B cell (primary cell): Measurements from ENCODE around the gene RBM22. TPM values are rescaled to one million over a fixed set of nuclear protein-coding genes. Genes with fewer than 3 reads are reported as not detected.

Experiments
- ATAC-seq: fragments of 200-7000 bp; cut with Tn5 transposase; one replicate; pipeline ENCODE4 v1.10.0; 2021; ENCODE audit warnings: low read depth, mild to moderate bottlenecking, moderate number of reproducible peaks, moderate library complexity
- CTCF ChIA-PET: fragments of 350-600 bp; sonication (Branson Sonifier 250); formaldehyde crosslinking; loops from one replicate; lab custom pipeline; 2021; ENCODE audit warnings: antibody characterized with exemption, inconsistent platforms; lab: Charles Lee
- POLR2A ChIA-PET: fragments of 350-600 bp; sonication (Branson Sonifier 250); formaldehyde crosslinking; loops from one replicate; lab custom pipeline; 2021; ENCODE audit warnings: antibody characterized with exemption; lab: Charles Lee
- DNase-seq: peaks from one replicate; pipeline ENCODE4 v3.0.0; 2013
- H2AFZ ChIP-seq: 2 replicates; pipeline ENCODE4 v1.6.1; 2012; ENCODE audit warnings: mild to moderate bottlenecking, low read depth, low read length; ENCODE audit not compliant: insufficient read depth, poor library complexity, severe bottlenecking
- H3K27ac ChIP-seq, 2 donors: 1 replicate in 1 of 2; 2 replicates in 1 of 2; pipeline ENCODE4 v1.5.1; 2012 to 2013; ENCODE audit warnings: low read length in 2 of 2, mild to moderate bottlenecking in 2 of 2, moderate library complexity in 1 of 2
- H3K27me3 ChIP-seq, 4 experiments: fragments of 200-600 bp in 1 of 4; sonication (generic) in 1 of 4; replicated peaks in 1 of 4; 1 replicate in 2 of 4; 2 replicates in 2 of 4; pipeline versions ENCODE4 v1.6.1 to v1.7.0; 2013 to 2016; ENCODE audit warnings: low read length in 3 of 4, mild to moderate bottlenecking in 2 of 4, mixed read lengths in 1 of 4, moderate library complexity in 1 of 4; ENCODE audit not compliant: insufficient read depth in 4 of 4, control insufficient read depth in 3 of 4; ENCODE audit errors: control extremely low read depth in 1 of 4
- H3K36me3 ChIP-seq, 2 experiments: replicated peaks in 1 of 2; 1 replicate in 1 of 2; 2 replicates in 1 of 2; pipeline versions ENCODE4 v1.6.1 to v1.7.1; 2013; ENCODE audit warnings: low read length in 1 of 2; ENCODE audit not compliant: insufficient read depth in 2 of 2, control insufficient read depth in 1 of 2; ENCODE audit errors: control extremely low read depth in 1 of 2, extremely low read depth in 1 of 2
- H3K4me1 ChIP-seq, 2 donors: fragments of 200-600 bp in 1 of 2; sonication (generic) in 1 of 2; 1 replicate in 1 of 2; 2 replicates in 1 of 2; pipeline versions ENCODE4 v1.5.1 to v1.6.1; 2013 to 2017; ENCODE audit warnings: low read length in 2 of 2; ENCODE audit not compliant: control insufficient read depth in 2 of 2, insufficient read depth in 2 of 2
- H3K4me2 ChIP-seq: replicated peaks from 2 replicates; pipeline ENCODE3; 2012; ENCODE audit warnings: mild to moderate bottlenecking, low read depth, low read length; ENCODE audit not compliant: poor library complexity, severe bottlenecking
- H3K4me3 ChIP-seq, 5 experiments: fragments of 200-600 bp in 1 of 5; sonication (generic) in 1 of 5; 1 replicate in 3 of 5; 2 replicates in 2 of 5; pipeline versions ENCODE4 v1.5.1 to v1.7.0; 2011 to 2016; ENCODE audit warnings: low read length in 4 of 5, mild to moderate bottlenecking in 4 of 5, low read depth in 2 of 5, control low read depth in 1 of 5, moderate library complexity in 1 of 5; ENCODE audit not compliant: insufficient read depth in 1 of 5; ENCODE audit errors: control extremely low read depth in 1 of 5, extremely low read depth in 1 of 5
- H3K79me2 ChIP-seq: fragments of 200-600 bp; sonication (generic); one replicate; pipeline ENCODE4 v1.6.0; 2016; ENCODE audit warnings: low read length; ENCODE audit not compliant: control insufficient read depth, insufficient read depth
- H3K9ac ChIP-seq: fragments of 200-600 bp; sonication (generic); 2 replicates; pipeline ENCODE4 v1.6.1; 2017; ENCODE audit warnings: mild to moderate bottlenecking, low read length, moderate library complexity
- H3K9me3 ChIP-seq, 3 donors: one replicate each; pipeline versions ENCODE4 v1.6.1 to v1.7.1; 2013; ENCODE audit warnings: low read length in 2 of 3; ENCODE audit not compliant: control insufficient read depth in 2 of 3, insufficient read depth in 1 of 3; ENCODE audit errors: control extremely low read depth in 1 of 3
- H4K20me1 ChIP-seq: 2 replicates; pipeline ENCODE4 v1.6.0; 2012; ENCODE audit warnings: mild to moderate bottlenecking, low read length; ENCODE audit not compliant: insufficient read depth, control insufficient read depth, poor library complexity, severe bottlenecking
- H3K27ac Mint-ChIP-seq: one replicate; pipeline ENCODE4 v1.8.0; 2021; ENCODE audit warnings: mixed read lengths
- H3K27me3 Mint-ChIP-seq: one replicate; pipeline ENCODE4 v1.8.0; 2021; ENCODE audit warnings: mixed read lengths
- H3K4me1 Mint-ChIP-seq: one replicate; pipeline ENCODE4 v1.8.0; 2021; ENCODE audit warnings: mixed read lengths
- H3K4me3 Mint-ChIP-seq: one replicate; pipeline ENCODE4 v1.8.0; 2021; ENCODE audit warnings: mixed read lengths
- H3K9me3 Mint-ChIP-seq: one replicate; pipeline ENCODE4 v1.8.0; 2022; ENCODE audit warnings: mixed read lengths; ENCODE audit not compliant: insufficient read depth
- CTCF ChIP-seq: fragments of 200-600 bp; IDR thresholded peaks from one replicate; pipeline ENCODE4 v1.8.0; 2022; ENCODE audit warnings: antibody characterized with exemption, mild to moderate bottlenecking
- EZH2 ChIP-seq: IDR thresholded peaks from 2 replicates; pipeline ENCODE4 v1.6.1; 2012; ENCODE audit warnings: borderline replicate concordance, low read depth, mild to moderate bottlenecking, moderate library complexity, low read length; ENCODE audit not compliant: insufficient read depth, poor library complexity, severe bottlenecking
- WGBS: methylation state at CpG from one replicate; pipeline ENCODE4 v1.1.5; 2013; ENCODE audit warnings: missing lambda C conversion rate; ENCODE audit not compliant: insufficient coverage; 5-methylcytosine and 5-hydroxymethylcytosine counted together
- intact Hi-C: fragments of 100-400 bp; cut with micrococcal nuclease; formaldehyde crosslinking; loops from one replicate; pipeline ENCODE4 v1.10.0; 2022
- polyA plus RNA-seq: library from polyadenylated mRNA; depleted of rRNA; stranded (reverse); fragments of >200 nt; gene quantifications from 2 replicates; pipeline ENCODE4 v1.2.3, GENCODE V29; 2012
- total RNA-seq, 2 donors: library from RNA; stranded (reverse); fragments of 120-200 nt in 1 of 2; gene quantifications; 1 replicate in 1 of 2; 2 replicates in 1 of 2; pipeline versions ENCODE4 v1.2.3 to v1.2.4, GENCODE V29; 2013 to 2022

RBM22 gene
- total and polyA plus RNA-seq, 2 donors (not counting 1 experiment from before 2014, with no cell fraction given) = 70.6 to 89.4 TPM

GRCh38 chr5:150642567-150642927, 58.3 kb downstream of the RBM22 start:
- Mint-ChIP-seq H3K27me3 (no peaks in the 10 kb centered on the region), H3K9me3 (no peaks in the 10 kb centered on the region), H3K4me1 (peaks cover 4% of the 10 kb centered on the region), H3K27ac (no peak overlapping the region), H3K4me3 (no peak overlapping the region)
- no peak overlapping the region for H2AFZ ChIP-seq
- no peak overlapping the region for H3K4me2 ChIP-seq
- no peaks in the 10 kb centered on the region for H3K79me2 ChIP-seq
- H3K27ac ChIP-seq = no peak overlapping the region
- POLR2A ChIA-PET = no interaction called here
- DNase-seq (no peak), ATAC-seq (no peak)
- no peak overlapping the region for H3K4me3 ChIP-seq
- no peaks in the 10 kb centered on the region for H3K4me1 ChIP-seq
- peaks cover 11% of the 10 kb centered on the region for H4K20me1 ChIP-seq
- intact Hi-C loops = no loop called here
- TF ChIP-seq CTCF = no peak
- no peak for TF ChIP-seq EZH2
- no peaks in the 10 kb centered on the region for H3K9me3 ChIP-seq
- WGBS = 96% methylated on average over 5 of the region's 5 CpGs
- no peak overlapping the region for H3K9ac ChIP-seq
- CTCF ChIA-PET = interaction anchor here (1.6 kb wide), 1 partner anchor 9 kb away, joined by 5 read pairs; no protein-coding TSS in a partner anchor
- H3K27me3 ChIP-seq = no peaks in the 10 kb centered on the region
- H3K36me3 ChIP-seq = peaks cover 0 to 5% of the 10 kb centered on the region in 2 experiments

- Mint-ChIP-seq H3K27ac (no peak overlapping the region), H3K4me3 (no peak overlapping the region), H3K27me3 (peaks cover under 1% of the 10 kb centered on the region), H3K4me1 (peaks cover 5% of the 10 kb centered on the region), H3K9me3 (no peaks in the 10 kb centered on the region)
- H3K79me2 ChIP-seq = no peaks in the 10 kb centered on the region
- H4K20me1 ChIP-seq = peaks cover 17% of the 10 kb centered on the region
- ATAC-seq (no peak), DNase-seq (no peak)
- no peak overlapping the region for H3K4me3 ChIP-seq
- no peak overlapping the region for H3K4me2 ChIP-seq
- TF ChIP-seq EZH2 (no peak), CTCF (no peak)
- no peak overlapping the region for H3K27ac ChIP-seq
- no peaks in the 10 kb centered on the region for H3K9me3 ChIP-seq
- ChIA-PET CTCF (interaction anchor here (1.6 kb wide), 1 partner anchor 9 kb away, joined by 5 read pairs; no protein-coding TSS in a partner anchor), POLR2A (no interaction called here)
- 97% methylated on average over 2 of the region's 5 CpGs for WGBS
- H3K9ac ChIP-seq = no peak overlapping the region
- H3K27me3 ChIP-seq = no peaks in the 10 kb centered on the region
- peaks cover 0 to 5% of the 10 kb centered on the region in 2 experiments for H3K36me3 ChIP-seq
- H2AFZ ChIP-seq = no peak overlapping the region
- intact Hi-C loops = no loop called here
- H3K4me1 ChIP-seq = no peaks in the 10 kb centered on the region
Observed at GRCh38 chr5:150641824-150642566, 58.9 kb downstream of the RBM22 start.
